ENCODE measurements around the gene ASF1B.

DNA sequence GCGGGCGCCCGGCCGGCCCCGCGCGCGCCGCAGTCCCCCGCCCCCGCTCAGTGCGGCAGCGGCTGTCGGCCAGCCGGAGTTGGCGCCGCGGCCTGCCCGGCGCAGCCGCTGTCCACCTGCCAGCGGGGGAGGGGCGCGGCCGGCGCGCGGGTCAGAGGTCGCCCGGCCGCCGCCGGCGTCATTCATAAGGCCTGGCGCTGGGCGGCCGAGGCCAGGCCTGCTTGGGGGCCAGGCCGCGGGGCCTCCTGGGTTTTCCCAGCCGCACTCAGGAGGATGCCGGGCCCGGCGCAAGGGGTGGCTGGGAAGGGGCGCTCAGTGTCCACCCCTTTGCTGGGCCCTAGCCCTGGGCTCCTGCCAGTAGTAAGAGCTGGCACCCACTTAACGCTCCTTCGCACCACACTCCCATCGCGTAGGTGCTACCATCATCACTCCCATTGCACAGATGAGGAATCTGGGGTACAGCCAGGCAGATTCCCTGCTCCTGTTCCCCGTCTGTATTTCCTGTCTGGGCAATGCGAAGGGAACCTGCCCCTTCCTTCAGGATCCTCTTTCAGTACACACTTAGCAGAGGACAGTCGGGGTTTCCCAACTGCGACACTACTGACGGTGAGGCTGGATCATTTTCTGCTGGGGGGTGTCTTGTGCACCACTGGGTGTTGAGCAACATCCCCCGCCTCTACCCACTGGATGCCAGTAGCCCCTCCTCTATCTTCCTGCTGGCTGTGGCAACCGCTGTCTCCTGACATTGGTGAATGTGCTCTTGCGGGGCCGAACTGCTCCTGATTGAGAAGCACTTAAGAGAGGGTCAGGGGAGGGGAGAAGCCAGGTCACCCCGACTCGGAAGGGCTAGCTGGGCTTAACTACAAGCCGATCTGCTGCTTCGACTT, 18.0 kb downstream of the ASF1B start:
- TF ChIP-seq EZH2 (IDR thresholded peaks at IDR 0.05; ENCODE audit: low read length, missing control alignments) (no peak), CTCF (conservative IDR thresholded peaks at IDR 0.05 in 1 of 2, IDR thresholded peaks at IDR 0.05 in 1 of 2; ENCODE audit: low read depth in 1 of 2, low read length in 2 of 2) (no peak)

All from fibroblast of lung (primary cell).